ENCODE results near the gene COL15A1.
"Not testable (repeated sequence)": the region's sequence is repeated elsewhere in the genome, so short reads cannot be mapped to it uniquely, and the experiment has no call there.

Gene COL15A1

GRCh38 chr9:99004717-99005460 lies 61.2 kb downstream of the COL15A1 start:
- Mint-ChIP-seq H3K4me3 (no peak overlapping the region), H3K4me1 (ENCODE audit: low read depth) (peaks cover 22% of the 10 kb centered on the region), H3K9me3 (peaks cover 9% of the 10 kb centered on the region), H3K27ac (no peak overlapping the region), H3K36me3 (ENCODE audit: low read depth) (no peaks in the 10 kb centered on the region), H3K27me3 (ENCODE audit: low read depth) (peaks cover 28% of the 10 kb centered on the region)
- no peak for DNase-seq (ENCODE audit: low spot score)

GRCh38 chr9:99005651-99006050 lies 61.9 kb downstream of the COL15A1 start:
- Mint-ChIP-seq H3K9me3 (peaks cover 15% of the 10 kb centered on the region), H3K4me3 (no peak overlapping the region), H3K4me1 (ENCODE audit: low read depth) (peaks cover 18% of the 10 kb centered on the region), H3K36me3 (ENCODE audit: low read depth) (peaks cover 3% of the 10 kb centered on the region), H3K27ac (no peak overlapping the region), H3K27me3 (ENCODE audit: low read depth) (peaks cover 30% of the 10 kb centered on the region)
- no peak for DNase-seq (ENCODE audit: low spot score)

- H3K4me1 Mint-ChIP-seq (ENCODE audit: low read depth) = peaks cover 11% of the 10 kb centered on the region
- no peak overlapping the region for H3K27ac Mint-ChIP-seq
- DNase-seq (ENCODE audit: low spot score) = no peak
- peaks cover 23% of the 10 kb centered on the region for H3K9me3 Mint-ChIP-seq
- H3K36me3 Mint-ChIP-seq (ENCODE audit: low read depth) = peaks cover 3% of the 10 kb centered on the region
- H3K27me3 Mint-ChIP-seq (ENCODE audit: low read depth) = peaks cover 30% of the 10 kb centered on the region
- no peak overlapping the region for H3K4me3 Mint-ChIP-seq
Measured at GRCh38 chr9:99006511-99006910, 62.8 kb downstream of the COL15A1 start.

- no peak overlapping the region for H3K4me3 Mint-ChIP-seq
- peaks cover 8% of the 10 kb centered on the region for H3K4me1 Mint-ChIP-seq (ENCODE audit: low read depth)
- peaks cover 28% of the 10 kb centered on the region for H3K9me3 Mint-ChIP-seq
- peaks cover 3% of the 10 kb centered on the region for H3K36me3 Mint-ChIP-seq (ENCODE audit: low read depth)
- DNase-seq (ENCODE audit: low spot score) = no peak
- no peak overlapping the region for H3K27ac Mint-ChIP-seq
- peaks cover 30% of the 10 kb centered on the region for H3K27me3 Mint-ChIP-seq (ENCODE audit: low read depth)
Measured at GRCh38 chr9:99006979-99007378, 63.3 kb downstream of the COL15A1 start.

GRCh38 chr9:99008203-99008602 lies 64.5 kb downstream of the COL15A1 start:
- H3K36me3 Mint-ChIP-seq (ENCODE audit: low read depth) = peaks cover 7% of the 10 kb centered on the region
- peaks cover 37% of the 10 kb centered on the region for H3K9me3 Mint-ChIP-seq
- DNase-seq (ENCODE audit: low spot score) = no peak
- H3K27ac Mint-ChIP-seq = no peak overlapping the region
- H3K27me3 Mint-ChIP-seq (ENCODE audit: low read depth) = peaks cover 30% of the 10 kb centered on the region
- H3K4me1 Mint-ChIP-seq (ENCODE audit: low read depth) = peaks cover 2% of the 10 kb centered on the region
- H3K4me3 Mint-ChIP-seq = no peak overlapping the region

- H3K4me1 Mint-ChIP-seq (ENCODE audit: low read depth) = peaks cover 14% of the 10 kb centered on the region
- peaks cover 12% of the 10 kb centered on the region for H3K36me3 Mint-ChIP-seq (ENCODE audit: low read depth)
- H3K27me3 Mint-ChIP-seq (ENCODE audit: low read depth) = peaks cover 22% of the 10 kb centered on the region
- not testable (repeated sequence) for H3K4me3 Mint-ChIP-seq; H3K27ac Mint-ChIP-seq; DNase-seq (ENCODE audit: low spot score)
- H3K9me3 Mint-ChIP-seq = peaks cover 42% of the 10 kb centered on the region
Measured at GRCh38 chr9:99010393-99010792, 66.7 kb downstream of the COL15A1 start.

GRCh38 chr9:99011161-99011709 lies 67.5 kb downstream of the COL15A1 start:
- Mint-ChIP-seq H3K4me3 (no peak overlapping the region), H3K27me3 (ENCODE audit: low read depth) (peaks cover 15% of the 10 kb centered on the region)
- no peak for DNase-seq (ENCODE audit: low spot score)

GRCh38 chr9:99012957-99013512 lies 69.3 kb downstream of the COL15A1 start:
- Mint-ChIP-seq H3K27ac (peak overlapping the region; percentile 84), H3K36me3 (ENCODE audit: low read depth) (peaks cover 12% of the 10 kb centered on the region), H3K9me3 (peaks cover 42% of the 10 kb centered on the region), H3K4me3 (peak overlapping the region; percentile 65), H3K4me1 (ENCODE audit: low read depth) (peaks cover 14% of the 10 kb centered on the region), H3K27me3 (ENCODE audit: low read depth) (peaks cover 10% of the 10 kb centered on the region)
- no peak for DNase-seq (ENCODE audit: low spot score)

More at GRCh38 chr9:99011161-99011709, 67.5 kb downstream of the COL15A1 start:
- peaks cover 42% of the 10 kb centered on the region for H3K9me3 Mint-ChIP-seq
- H3K4me1 Mint-ChIP-seq (ENCODE audit: low read depth) = peaks cover 14% of the 10 kb centered on the region
- peaks cover 12% of the 10 kb centered on the region for H3K36me3 Mint-ChIP-seq (ENCODE audit: low read depth)
- no peak overlapping the region for H3K27ac Mint-ChIP-seq

- peaks cover 14% of the 10 kb centered on the region for H3K4me1 Mint-ChIP-seq (ENCODE audit: low read depth)
- H3K4me3 Mint-ChIP-seq = peak overlapping the region; percentile 65
- H3K36me3 Mint-ChIP-seq (ENCODE audit: low read depth) = peaks cover 12% of the 10 kb centered on the region
- peaks cover 42% of the 10 kb centered on the region for H3K9me3 Mint-ChIP-seq
- peak overlapping the region; percentile 84 for H3K27ac Mint-ChIP-seq
- DNase-seq (ENCODE audit: low spot score) = no peak
- H3K27me3 Mint-ChIP-seq (ENCODE audit: low read depth) = peaks cover 10% of the 10 kb centered on the region
Measured at GRCh38 chr9:99013550-99013949, 69.8 kb downstream of the COL15A1 start.

- H3K36me3 Mint-ChIP-seq (ENCODE audit: low read depth) = peaks cover 9% of the 10 kb centered on the region
Measured at GRCh38 chr9:99015448-99015847, 71.7 kb downstream of the COL15A1 start.

GRCh38 chr9:99015890-99016289 lies 72.2 kb downstream of the COL15A1 start:
- H3K4me1 Mint-ChIP-seq (ENCODE audit: low read depth) = peaks cover 17% of the 10 kb centered on the region
- H3K27me3 Mint-ChIP-seq (ENCODE audit: low read depth) = peaks cover 5% of the 10 kb centered on the region
- no peak overlapping the region for H3K27ac Mint-ChIP-seq
- no peak for DNase-seq (ENCODE audit: low spot score)
- H3K9me3 Mint-ChIP-seq = peaks cover 25% of the 10 kb centered on the region
- peaks cover 9% of the 10 kb centered on the region for H3K36me3 Mint-ChIP-seq (ENCODE audit: low read depth)
- no peak overlapping the region for H3K4me3 Mint-ChIP-seq

More at GRCh38 chr9:99015448-99015847, 71.7 kb downstream of the COL15A1 start:
- DNase-seq (ENCODE audit: low spot score) = no peak
- Mint-ChIP-seq H3K9me3 (peaks cover 29% of the 10 kb centered on the region), H3K27me3 (ENCODE audit: low read depth) (peaks cover 5% of the 10 kb centered on the region), H3K4me1 (ENCODE audit: low read depth) (peaks cover 17% of the 10 kb centered on the region), H3K27ac (no peak overlapping the region), H3K4me3 (no peak overlapping the region)

GRCh38 chr9:99016681-99017387 lies 73.1 kb downstream of the COL15A1 start:
- no peak for DNase-seq (ENCODE audit: low spot score)
- H3K4me3 Mint-ChIP-seq = no peak overlapping the region
- H3K27ac Mint-ChIP-seq = no peak overlapping the region
- peaks cover 9% of the 10 kb centered on the region for H3K36me3 Mint-ChIP-seq (ENCODE audit: low read depth)
- H3K9me3 Mint-ChIP-seq = peaks cover 16% of the 10 kb centered on the region
- peaks cover 5% of the 10 kb centered on the region for H3K27me3 Mint-ChIP-seq (ENCODE audit: low read depth)
- peaks cover 17% of the 10 kb centered on the region for H3K4me1 Mint-ChIP-seq (ENCODE audit: low read depth)

GRCh38 chr9:99018653-99019052 lies 74.9 kb downstream of the COL15A1 start:
- peaks cover 1% of the 10 kb centered on the region for H3K9me3 Mint-ChIP-seq
- H3K36me3 Mint-ChIP-seq (ENCODE audit: low read depth) = peaks cover under 1% of the 10 kb centered on the region
- H3K4me3 Mint-ChIP-seq = no peak overlapping the region
- H3K27me3 Mint-ChIP-seq (ENCODE audit: low read depth) = peaks cover 9% of the 10 kb centered on the region
- no peak for DNase-seq (ENCODE audit: low spot score)
- H3K27ac Mint-ChIP-seq = no peak overlapping the region
- H3K4me1 Mint-ChIP-seq (ENCODE audit: low read depth) = peaks cover 10% of the 10 kb centered on the region
